ENCODE measurements around the gene PTBP3.

Gene PTBP3

GRCh38 chr9:112224401-112225289, 108.8 kb downstream of the PTBP3 start:
- TF ChIP-seq CTCF (IDR thresholded peaks at IDR 0.05; ENCODE audit: low read depth, low read length, missing control alignments) = no peak
- H3K4me3 ChIP-seq (ENCODE audit: low read depth, low read length) = no peak overlapping the region
- in situ Hi-C loops (cut with HindIII; ENCODE audit: low pct_ligation_motif_present, low sequenced_read_pairs) = no loop called here
- peaks cover 7% of the 10 kb centered on the region for H3K36me3 ChIP-seq (replicated peaks)
- H3K27me3 ChIP-seq (replicated peaks) = no peaks in the 10 kb centered on the region
- H3K27ac ChIP-seq = peak overlapping the region; percentile 78
- DNase-seq = peak; percentile 85

DNA sequence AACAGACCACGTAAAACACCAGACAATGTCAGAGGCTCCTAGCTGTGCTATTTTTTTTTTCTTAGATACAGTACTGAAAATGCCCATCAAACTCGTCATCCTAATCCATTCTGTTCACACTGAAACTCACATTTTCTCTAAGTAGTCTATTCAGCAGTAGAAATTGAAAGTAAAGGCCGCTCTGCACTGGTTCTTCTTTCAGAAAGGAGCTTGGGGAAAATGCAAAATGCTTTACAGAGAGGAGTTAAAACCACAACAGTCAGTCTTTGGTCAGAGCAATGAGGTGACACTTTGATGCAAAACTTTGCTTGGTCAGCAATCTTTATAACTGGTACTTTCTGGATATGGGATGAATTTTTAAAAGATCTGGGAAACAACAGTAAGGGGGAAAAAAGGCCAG, 114.5 kb downstream of the PTBP3 start:
- in situ Hi-C loops (cut with HindIII; ENCODE audit: low pct_ligation_motif_present, low sequenced_read_pairs) = no loop called here
- DNase-seq = no peak
- no peak for TF ChIP-seq CTCF (IDR thresholded peaks at IDR 0.05; ENCODE audit: low read depth, low read length, missing control alignments)
- no peak overlapping the region for H3K4me3 ChIP-seq (ENCODE audit: low read depth, low read length)
- no peak overlapping the region for H3K27ac ChIP-seq
- H3K27me3 ChIP-seq (replicated peaks) = no peaks in the 10 kb centered on the region
- H3K36me3 ChIP-seq (replicated peaks) = no peaks in the 10 kb centered on the region

GRCh38 chr9:112212926-112213325, 120.5 kb downstream of the PTBP3 start:
- no peak for TF ChIP-seq CTCF (IDR thresholded peaks at IDR 0.05; ENCODE audit: low read depth, low read length, missing control alignments)
- H3K27me3 ChIP-seq (replicated peaks) = no peaks in the 10 kb centered on the region
- no peak overlapping the region for H3K4me3 ChIP-seq (ENCODE audit: low read depth, low read length)
- H3K36me3 ChIP-seq (replicated peaks) = peaks cover 21% of the 10 kb centered on the region
- DNase-seq = no peak
- no peak overlapping the region for H3K27ac ChIP-seq
- in situ Hi-C loops (cut with HindIII; ENCODE audit: low pct_ligation_motif_present, low sequenced_read_pairs) = no loop called here

DNA sequence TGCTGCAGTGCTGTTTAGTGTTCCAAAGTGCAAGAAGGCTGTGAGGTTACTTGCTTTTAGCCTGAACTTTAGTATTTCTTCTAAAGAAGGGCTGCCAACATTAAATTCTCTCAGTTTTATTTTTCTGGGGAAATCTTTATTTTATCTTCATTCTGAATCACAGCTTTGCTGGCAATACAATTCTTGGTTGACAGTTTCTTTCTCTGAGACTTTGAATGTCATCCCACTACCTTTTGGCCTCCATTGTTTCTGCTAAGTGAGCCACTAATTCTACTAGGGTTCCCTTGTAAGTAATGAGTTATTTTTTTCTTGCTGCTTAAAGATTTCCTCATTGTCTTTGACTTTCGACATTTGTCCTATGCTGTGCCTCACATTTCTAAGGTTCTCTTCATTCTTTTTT, 126.0 kb downstream of the PTBP3 start:
- TF ChIP-seq CTCF (IDR thresholded peaks at IDR 0.05; ENCODE audit: low read depth, low read length, missing control alignments) = no peak
- DNase-seq = no peak
- Histone ChIP-seq H3K4me3 (ENCODE audit: low read depth, low read length) (no peak overlapping the region), H3K27ac (no peak overlapping the region), H3K36me3 (replicated peaks) (peaks cover 21% of the 10 kb centered on the region), H3K27me3 (replicated peaks) (no peaks in the 10 kb centered on the region)
- in situ Hi-C loops (cut with HindIII; ENCODE audit: low pct_ligation_motif_present, low sequenced_read_pairs) = no loop called here

DNA sequence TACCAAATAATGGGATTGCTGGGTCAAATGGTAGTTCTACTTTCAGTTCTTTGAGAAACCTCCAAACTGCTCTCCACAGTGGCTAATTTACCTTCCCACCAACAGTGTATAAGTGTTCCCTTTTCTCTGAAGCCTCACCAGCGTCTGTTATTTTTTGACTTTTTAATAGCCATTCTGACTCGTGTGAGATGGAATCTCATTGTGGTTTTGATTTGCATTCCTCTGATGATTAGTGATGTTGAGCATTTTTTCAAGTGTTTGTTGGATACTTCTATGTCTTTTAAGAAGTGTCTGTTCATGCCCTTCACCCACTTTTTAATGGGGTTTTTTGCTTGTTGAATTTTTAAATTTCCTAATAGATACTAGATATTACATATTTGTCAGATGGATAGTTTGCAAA, 129.9 kb downstream of the PTBP3 start:
- TF ChIP-seq CTCF (IDR thresholded peaks at IDR 0.05; ENCODE audit: low read depth, low read length, missing control alignments) = no peak
- peaks cover 4% of the 10 kb centered on the region for H3K36me3 ChIP-seq (replicated peaks)
- no peaks in the 10 kb centered on the region for H3K27me3 ChIP-seq (replicated peaks)
- H3K27ac ChIP-seq = no peak overlapping the region
- peak; percentile 22 for DNase-seq
- no peak overlapping the region for H3K4me3 ChIP-seq (ENCODE audit: low read depth, low read length)
- in situ Hi-C loops (cut with HindIII; ENCODE audit: low pct_ligation_motif_present, low sequenced_read_pairs) = no loop called here

DNA sequence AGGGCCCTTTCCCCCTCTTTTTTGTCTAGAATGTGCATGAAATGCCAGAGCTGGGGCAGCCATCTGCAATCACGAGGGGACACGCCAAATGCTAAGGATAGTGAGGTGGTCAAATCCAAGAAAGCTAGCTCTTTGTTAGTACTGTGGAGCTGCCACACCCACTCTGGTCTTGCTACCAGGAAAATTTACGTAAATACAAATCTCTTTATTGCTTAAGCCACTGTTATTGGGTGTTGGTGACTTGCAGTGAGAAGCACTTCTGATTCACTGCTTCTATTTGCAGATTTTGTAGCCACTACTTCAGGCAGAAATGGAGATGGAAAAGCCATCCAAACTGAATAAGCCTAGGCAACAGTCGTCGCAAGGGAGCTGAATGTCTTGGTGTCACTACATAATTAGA, 132.7 kb downstream of the PTBP3 start:
- no peak for DNase-seq
- Histone ChIP-seq H3K27ac (no peak overlapping the region), H3K27me3 (replicated peaks) (no peaks in the 10 kb centered on the region), H3K4me3 (ENCODE audit: low read depth, low read length) (no peak overlapping the region), H3K36me3 (replicated peaks) (no peaks in the 10 kb centered on the region)
- in situ Hi-C loops (cut with HindIII; ENCODE audit: low pct_ligation_motif_present, low sequenced_read_pairs) = no loop called here
- TF ChIP-seq CTCF (IDR thresholded peaks at IDR 0.05; ENCODE audit: low read depth, low read length, missing control alignments) = no peak
